ENCODE data around the gene TBC1D9B. TPM values are rescaled to one million over a fixed set of nuclear protein-coding genes. Genes with fewer than 3 reads are reported as not detected.
"Not testable (repeated sequence)": the region's sequence is repeated elsewhere in the genome, so short reads cannot be mapped to it uniquely, and the experiment has no call there.

The TBC1D9B gene
- total RNA-seq, 1 experiment from 2014 or later, result 23.1 TPM

GRCh38 chr5:179885491-179886090, 22.1 kb downstream of the TBC1D9B start:
- no peak for DNase-seq (ENCODE audit: low read depth)

GRCh38 chr5:179883163-179883562, 24.5 kb downstream of the TBC1D9B start:
- no peak for DNase-seq (ENCODE audit: low read depth)

- no peak for DNase-seq (ENCODE audit: low read depth)
Observed at GRCh38 chr5:179882338-179882737, 25.4 kb downstream of the TBC1D9B start.

- no peak for DNase-seq (ENCODE audit: low read depth)
Observed at GRCh38 chr5:179880848-179881590, 26.7 kb downstream of the TBC1D9B start.

GRCh38 chr5:179880066-179880650, 27.5 kb downstream of the TBC1D9B start:
- DNase-seq (ENCODE audit: low read depth), result no peak

- no peak for DNase-seq (ENCODE audit: low read depth)
Observed at GRCh38 chr5:179879690-179880010, 28.0 kb downstream of the TBC1D9B start.

- DNase-seq (ENCODE audit: low read depth), result no peak
Observed at GRCh38 chr5:179879003-179879689, 28.6 kb downstream of the TBC1D9B start.

- DNase-seq (ENCODE audit: low read depth), result peak; percentile 31
Observed at GRCh38 chr5:179878222-179879002, 29.3 kb downstream of the TBC1D9B start.

GRCh38 chr5:179876610-179876952, 31.1 kb downstream of the TBC1D9B start:
- DNase-seq (ENCODE audit: low read depth), result no peak

GRCh38 chr5:179875741-179876609, 31.7 kb downstream of the TBC1D9B start:
- DNase-seq (ENCODE audit: low read depth), result no peak

GRCh38 chr5:179874536-179875292, 33.0 kb downstream of the TBC1D9B start:
- no peak for DNase-seq (ENCODE audit: low read depth)

GRCh38 chr5:179874136-179874535, 33.6 kb downstream of the TBC1D9B start:
- DNase-seq (ENCODE audit: low read depth), result no peak

- DNase-seq (ENCODE audit: low read depth), result no peak
Observed at GRCh38 chr5:179873588-179874110, 34.0 kb downstream of the TBC1D9B start.

- no peak for DNase-seq (ENCODE audit: low read depth)
Observed at GRCh38 chr5:179872828-179873575, 34.7 kb downstream of the TBC1D9B start.

- no peak for DNase-seq (ENCODE audit: low read depth)
Observed at GRCh38 chr5:179872055-179872827, 35.5 kb downstream of the TBC1D9B start.

GRCh38 chr5:179871533-179871932, 36.2 kb downstream of the TBC1D9B start:
- DNase-seq (ENCODE audit: low read depth), result not testable (repeated sequence)

- no peak for DNase-seq (ENCODE audit: low read depth)
Observed at GRCh38 chr5:179870952-179871351, 36.7 kb downstream of the TBC1D9B start.

GRCh38 chr5:179870403-179870903, 37.2 kb downstream of the TBC1D9B start:
- DNase-seq (ENCODE audit: low read depth), result peak; percentile 41
